OCI-LY1 (cell line): ENCODE measurements around the gene CCDC28B.

Experiments used
- CTCF ChIP-seq: fragments of 200-600 bp; sonication (generic), shearing (Covaris generic); IDR thresholded peaks from 2 replicates; pipeline ENCODE4 v1.5.1; 2017; ENCODE audit warnings: mild to moderate bottlenecking, antibody characterized with exemption, low read length, moderate library complexity, mixed read lengths
- EZH2 ChIP-seq: fragments of 200-600 bp; sonication (generic), shearing (Covaris generic); IDR thresholded peaks from 2 replicates; pipeline ENCODE4 v1.8.0; 2017; ENCODE audit warnings: borderline replicate concordance, mixed run types, mild to moderate bottlenecking, antibody characterized with exemption, low read length, moderate library complexity, mixed read lengths

- TF ChIP-seq CTCF = no peak
- no peak for TF ChIP-seq EZH2
These were observed 20.6 kb downstream of the CCDC28B start for GRCh38 chr1:32220746-32221580.
